Hippocampal formation (tissue), 2 donors: Measurements from ENCODE around the gene HOTAIR.

Experiments used
- DNase-seq, 2 donors: peaks; one replicate each; lab custom pipeline; 2025; lab: John Stamatoyannopoulos, UW

Gene HOTAIR

DNA sequence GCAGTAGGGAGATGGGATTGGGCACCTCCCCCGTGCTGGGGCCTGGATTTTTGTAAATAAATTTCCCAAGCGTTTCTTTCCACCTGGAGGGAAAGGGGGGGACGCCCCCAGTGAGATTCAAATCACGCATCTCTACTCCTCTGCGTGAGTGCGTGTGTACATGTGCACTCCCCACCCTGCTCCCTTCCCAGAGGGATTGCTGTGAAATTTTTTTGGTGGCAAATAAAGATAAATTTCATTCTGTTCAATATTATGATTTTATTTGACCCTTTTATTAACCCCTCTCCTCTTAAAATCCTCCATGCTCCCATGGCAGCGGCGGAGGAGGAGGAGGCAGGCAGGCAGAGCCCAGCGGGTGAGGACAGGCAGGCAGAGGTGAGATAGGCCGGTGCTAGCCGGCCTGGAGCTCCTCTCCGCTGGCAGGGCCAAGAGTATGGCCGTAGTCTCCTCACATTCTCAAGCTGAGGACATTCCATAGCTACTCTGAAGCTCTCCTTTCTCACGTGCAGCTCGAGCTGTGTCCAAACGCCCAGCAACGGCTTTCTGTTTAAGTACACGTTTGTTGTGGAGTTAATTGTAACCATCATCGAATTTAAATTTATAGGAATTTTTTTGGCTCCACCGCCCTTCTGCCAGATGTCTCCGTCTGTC is 1.5 kb upstream of the HOTAIR start:
- no peak for DNase-seq

DNA sequence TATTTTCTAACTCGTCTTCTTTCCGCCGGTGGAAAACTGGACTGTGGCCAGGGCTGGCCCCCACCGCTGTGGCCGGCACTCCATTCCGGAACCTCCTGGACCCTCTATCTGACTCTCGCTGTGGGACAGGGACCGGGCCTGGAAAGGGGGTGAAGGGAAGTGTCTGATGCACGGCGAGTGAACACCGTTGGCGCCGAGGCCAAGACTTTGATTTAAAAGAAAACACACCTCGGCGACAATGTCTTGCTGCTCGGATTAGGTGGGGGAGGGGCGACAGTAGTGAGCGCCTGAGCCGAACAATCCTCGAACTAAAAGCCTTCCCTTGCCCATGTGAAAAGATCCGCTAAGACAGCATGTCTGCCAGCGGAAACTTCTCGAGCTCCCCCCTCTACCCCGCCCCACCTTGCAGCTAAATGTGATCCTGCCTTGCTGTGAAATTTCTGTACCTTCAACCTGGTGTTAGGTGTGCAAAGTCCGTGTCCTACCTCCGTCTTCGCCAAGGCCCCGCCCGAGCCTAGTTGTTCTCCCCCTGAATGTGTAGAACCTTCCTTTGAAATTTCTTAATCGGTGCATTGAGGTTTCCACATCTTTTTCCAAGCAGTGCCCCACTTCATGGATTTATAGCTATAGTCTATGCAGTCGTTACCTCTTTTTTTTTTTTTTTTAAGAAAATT is 862 bp upstream of the HOTAIR start:
- no peak for DNase-seq

DNA sequence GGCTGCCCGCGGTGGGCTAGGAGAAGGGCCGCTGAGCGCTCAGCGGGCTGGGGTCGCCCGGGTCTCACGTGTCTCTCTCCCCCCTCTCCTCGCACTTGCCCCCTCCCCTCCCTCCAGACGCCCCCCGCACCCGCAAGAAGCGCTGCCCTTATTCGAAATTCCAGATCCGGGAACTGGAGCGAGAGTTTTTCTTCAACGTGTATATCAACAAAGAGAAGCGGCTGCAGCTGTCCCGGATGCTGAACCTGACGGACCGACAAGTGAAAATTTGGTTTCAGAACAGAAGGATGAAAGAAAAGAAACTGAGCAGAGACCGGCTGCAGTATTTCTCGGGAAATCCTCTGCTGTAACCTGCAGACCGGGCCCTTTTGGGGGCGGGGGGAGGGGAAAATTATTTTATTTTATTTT is 314 bp upstream of the HOTAIR start:
- DNase-seq = no peak

DNA sequence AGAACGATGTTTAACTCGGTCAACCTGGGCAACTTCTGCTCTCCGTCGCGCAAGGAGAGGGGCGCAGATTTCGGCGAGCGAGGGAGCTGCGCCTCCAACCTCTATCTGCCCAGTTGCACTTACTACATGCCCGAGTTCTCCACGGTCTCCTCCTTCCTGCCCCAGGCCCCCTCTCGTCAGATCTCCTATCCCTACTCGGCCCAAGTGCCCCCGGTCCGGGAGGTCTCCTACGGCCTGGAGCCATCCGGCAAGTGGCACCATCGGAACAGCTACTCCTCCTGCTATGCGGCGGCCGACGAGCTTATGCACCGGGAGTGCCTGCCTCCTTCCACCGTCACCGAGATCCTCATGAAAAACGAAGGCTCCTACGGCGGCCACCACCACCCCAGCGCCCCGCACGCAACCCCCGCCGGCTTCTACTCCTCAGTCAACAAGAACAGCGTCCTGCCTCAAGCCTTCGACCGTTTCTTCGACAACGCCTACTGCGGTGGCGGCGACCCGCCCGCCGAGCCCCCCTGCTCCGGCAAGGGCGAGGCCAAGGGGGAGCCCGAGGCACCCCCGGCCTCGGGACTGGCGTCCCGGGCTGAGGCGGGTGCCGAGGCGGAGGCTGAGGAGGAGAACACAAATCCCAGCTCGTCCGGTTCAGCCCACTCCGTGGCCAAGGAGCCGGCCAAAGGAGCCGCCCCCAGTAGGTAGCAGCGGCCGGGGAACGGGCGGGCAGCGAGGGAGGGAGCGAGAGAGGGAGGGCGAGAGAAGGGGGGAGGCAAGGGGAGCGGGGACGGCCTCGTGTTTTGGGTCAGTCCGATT is 1.3 kb downstream of the HOTAIR start:
- DNase-seq = no peak

DNA sequence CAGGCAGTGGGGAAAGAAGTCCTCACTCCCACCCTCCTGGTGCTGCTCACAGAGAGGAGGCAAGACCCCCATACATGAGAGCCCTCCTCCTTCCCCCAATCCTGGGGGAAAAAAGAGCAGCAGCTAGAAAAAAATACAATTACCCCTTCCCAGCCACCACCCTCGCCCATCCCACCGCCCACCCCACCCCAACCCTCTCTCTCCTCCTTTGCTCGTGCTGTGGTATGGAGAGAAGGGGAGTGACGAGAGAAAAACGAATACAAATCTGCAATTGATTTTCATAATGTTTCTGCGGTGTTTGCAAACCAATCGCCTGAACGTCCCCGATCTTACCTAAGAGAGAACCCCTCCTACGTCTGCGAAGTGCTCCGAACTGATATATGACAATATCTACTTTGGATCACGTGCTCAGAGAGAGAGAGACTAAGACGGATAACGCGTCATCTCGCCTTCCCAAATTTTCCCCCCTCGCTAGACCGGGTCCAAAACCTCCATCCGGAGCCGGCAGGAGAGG is 2.0 kb downstream of the HOTAIR start, which contains the start of gene HOXC11:
HOXC11 (plus strand) TSS at position 405 of the 514 bp plus-strand sequence. CDS start 116 bp downstream, outside the sequence.
- no peak for DNase-seq

DNA sequence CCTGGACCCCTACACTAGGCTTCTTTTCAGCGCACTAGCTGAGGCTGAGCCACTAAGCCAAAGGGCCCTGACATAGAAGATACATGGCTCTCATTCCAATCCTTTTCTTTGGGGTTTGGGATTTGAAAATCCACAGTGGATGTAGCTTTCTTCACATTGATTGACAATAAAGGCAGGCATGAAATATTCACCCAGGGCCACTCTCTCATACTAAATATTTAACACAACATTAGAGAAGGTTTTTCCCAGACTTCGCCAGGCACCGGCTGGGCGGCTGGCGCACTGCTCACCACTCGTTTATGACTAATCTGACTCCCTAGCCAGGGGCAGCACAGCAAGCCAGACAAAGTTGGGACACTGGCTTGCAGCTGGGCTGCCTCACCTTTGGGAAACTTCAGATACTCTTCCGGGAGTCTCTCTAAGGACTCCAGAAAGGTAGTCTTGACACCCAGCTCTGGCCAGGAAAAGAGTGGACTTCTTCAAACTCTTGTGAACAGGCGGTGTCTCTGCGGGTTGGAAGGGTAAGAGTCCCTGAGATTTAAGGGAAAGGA is 2.5 kb downstream of the HOTAIR start:
- no peak for DNase-seq

DNA sequence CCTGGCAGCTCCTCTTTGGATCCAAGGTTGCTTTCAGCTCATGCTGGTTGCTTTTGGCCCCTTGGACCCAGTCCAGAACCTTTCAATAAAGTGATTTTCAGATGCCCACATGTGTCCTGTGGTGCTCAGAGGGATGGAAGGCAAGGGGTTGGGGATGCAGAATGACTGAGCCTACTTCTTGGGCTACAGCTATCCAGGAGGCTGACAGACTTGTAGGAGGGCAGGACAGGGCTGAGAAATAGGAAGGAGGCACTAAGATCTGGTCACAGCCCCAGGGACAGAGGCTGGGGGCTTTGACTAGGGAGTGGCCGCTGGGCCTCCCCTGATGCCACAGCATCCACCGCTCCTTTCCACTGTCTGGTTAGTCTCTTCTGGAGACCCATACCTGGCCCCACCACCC is 3.1 kb downstream of the HOTAIR start:
- no peak for DNase-seq

DNA sequence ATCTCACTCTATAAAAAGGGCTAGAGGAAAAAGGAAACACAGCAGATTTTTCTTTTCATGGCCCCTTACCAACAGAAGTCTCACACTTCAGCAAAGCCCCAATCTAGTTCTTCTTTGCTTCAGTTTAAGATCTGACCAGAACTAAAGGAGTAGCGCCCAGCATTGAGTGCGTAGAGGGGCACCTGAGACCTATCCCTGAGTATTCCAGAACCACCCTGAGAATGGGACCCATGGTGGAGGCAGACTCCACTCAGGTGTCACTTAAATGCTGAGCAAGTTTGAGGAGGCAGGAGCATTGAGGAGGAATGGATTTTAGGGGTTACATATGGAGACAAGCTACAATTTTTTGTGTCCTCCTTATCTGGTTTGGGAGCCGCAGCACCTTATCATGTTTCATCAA is 3.6 kb downstream of the HOTAIR start:
- DNase-seq = no peak

DNA sequence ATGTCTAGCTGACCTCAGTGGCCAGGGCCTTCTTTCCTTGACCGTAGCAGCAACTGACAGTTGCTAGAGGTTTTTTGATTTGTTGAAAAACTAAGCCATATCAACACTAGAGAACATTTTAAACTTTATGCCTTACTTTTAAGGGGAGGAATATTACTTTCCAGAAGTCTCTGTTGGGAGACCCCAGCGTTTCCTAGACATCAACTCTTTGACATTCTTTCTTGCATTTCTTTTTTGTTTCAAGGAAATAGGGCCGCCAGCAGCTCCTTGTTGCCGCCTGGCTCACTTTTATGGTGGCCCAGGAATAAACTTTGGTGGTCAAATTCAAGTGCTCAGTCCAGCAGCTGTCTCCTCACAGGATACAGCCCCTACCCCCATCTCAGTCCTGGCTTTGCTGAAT is 4.3 kb downstream of the HOTAIR start:
- DNase-seq = no peak

DNA sequence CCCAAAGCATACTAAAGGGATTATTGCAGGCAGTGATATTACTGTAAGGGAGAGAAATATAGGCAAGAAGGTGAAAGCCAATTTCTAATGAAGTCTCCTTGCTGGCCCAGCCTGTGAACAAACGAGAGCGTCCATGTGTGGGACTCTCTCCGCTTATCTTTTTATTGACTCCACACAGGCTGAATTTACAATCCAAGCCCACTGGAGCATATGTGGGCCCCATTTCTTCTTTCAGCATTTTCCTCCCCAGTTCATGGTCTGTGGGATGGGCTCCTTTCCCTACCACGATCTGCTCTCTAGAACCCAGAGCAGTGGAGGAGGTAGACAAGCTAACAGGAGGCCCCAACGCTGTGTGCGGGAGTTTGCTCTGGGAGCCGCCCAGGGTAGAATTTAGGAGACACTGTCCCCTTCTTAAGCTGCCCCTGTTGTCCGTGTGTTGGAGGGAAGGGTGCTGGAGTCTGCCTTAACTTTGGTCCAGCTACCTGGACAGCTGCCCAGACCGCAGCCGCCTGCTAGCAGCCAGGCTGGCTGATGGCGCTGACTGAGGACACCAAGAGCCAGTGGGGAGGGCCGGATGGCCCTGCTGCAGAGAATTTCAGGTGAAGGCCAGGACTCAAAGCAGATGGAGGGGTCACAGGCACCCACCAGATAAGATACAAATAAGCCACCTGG is 5.0 kb downstream of the HOTAIR start:
- DNase-seq = no peak

DNA sequence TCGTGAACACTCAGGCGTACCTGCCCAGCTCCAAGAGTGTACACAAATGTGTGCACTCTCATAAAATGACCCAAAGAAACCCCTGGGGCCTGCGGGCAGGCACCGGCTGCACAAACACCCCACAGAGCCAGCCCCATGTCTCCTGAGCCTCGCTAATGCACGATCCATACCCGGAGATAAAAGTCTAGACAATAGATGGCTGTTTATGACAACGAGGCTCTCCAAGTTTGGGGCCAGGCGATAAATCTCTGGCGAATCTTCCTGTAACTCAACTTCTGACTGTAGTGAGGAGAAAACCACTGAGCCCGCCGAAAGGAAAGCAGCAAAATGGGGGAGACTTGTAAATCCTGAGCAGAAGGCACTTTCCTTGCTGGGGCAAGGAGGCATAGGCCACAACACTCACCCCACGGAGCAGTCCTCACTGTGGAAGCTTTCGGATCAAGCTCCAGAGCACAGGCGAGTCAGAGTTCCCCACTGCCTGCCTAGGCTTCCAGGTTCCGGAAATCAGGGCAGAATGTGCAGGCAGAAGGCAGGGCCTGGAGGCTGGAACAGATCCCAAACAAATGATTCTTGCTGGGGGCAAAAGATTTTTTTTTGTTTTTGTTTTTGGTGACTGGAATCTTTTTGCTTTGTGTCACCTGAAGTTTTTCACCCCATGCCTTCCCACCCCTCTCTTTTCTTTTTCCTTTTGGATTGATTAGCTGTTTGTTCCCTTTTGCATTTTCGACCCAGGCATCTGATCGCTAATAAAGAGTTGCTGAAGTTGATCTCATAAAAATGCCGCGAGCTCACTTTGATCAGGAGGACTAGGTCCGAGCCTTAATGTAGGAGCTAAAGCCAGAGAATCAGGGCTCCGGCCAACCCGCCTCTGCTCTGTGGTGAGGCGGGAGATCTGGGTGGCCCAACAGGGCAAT is 6.3 kb downstream of the HOTAIR start:
- DNase-seq = no peak

DNA sequence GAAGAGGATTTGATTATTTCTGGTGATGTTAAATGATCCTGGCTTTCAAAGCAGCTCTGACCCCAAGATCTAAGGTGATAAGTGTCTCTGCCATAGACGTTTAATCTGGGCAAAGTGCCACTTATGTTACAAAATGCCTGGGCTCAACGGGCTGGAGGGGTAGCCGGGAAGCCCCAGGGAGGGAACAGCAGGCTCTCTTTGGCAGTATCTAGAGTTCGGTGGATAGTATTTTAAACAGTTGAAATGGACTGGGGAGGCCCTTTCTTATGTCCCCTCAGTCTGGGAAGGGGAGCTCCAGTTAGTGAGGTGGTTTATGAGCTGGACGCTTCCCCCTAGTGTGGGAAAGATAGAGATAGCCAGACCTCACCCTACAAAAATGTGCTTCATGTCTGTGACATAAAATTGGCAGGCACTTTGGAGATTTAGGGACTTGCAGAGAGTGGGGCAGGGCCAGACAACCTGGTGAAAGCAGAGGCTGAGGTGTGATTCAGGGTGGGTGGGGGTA is 7.3 kb downstream of the HOTAIR start:
- no peak for DNase-seq

DNA sequence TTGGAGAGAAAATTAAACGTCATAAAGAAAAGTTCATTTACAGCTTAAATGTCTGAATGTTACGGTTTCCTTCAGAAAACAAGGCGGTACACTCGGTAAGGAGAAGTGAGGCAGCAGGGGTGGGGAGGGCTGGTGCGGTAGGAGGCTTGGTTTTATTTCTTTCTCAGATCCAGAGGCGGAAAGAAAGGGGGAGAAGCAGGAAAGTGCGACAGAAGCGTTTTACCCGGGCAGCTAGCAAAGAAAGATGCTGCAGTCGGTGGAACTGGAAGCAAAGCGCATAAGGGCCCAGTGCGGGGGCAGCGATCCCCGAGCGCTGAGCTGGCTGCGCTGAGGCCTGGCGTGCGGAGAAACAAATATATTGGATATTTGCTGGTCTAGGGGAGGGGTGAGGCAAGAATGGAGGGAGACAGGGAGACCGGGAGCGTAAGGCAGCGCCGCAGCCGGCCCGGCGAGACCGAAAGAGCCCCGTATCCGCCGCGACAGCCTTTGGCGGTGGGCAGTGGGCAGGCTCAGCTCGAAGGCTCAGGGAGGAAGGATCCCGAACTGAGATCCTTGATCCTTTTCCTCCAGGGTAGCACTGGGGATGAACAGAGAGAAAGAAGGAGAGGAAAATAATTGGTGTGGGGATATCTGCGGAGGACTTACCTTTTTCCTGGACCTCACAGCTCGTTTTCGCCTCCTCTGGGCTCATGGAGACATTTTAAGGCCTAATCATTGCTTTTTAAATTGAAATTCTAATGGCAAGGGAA is 8.2 kb downstream of the HOTAIR start:
- no peak for DNase-seq

DNA sequence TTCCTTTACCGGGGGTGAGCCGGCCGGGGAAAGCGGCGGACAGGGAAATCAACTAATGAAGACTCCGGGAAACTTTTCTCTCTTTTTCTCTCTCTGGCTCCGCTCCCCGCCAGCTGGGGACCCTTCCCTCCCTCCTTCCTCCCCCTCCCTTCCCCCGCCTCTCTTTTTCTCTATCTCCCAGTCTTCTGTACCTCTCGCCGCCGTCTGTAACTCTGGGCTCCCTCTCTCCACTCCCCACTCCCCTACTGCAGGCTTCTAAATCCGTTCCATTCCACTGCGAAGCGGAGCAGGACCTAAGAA is 8.7 kb downstream of the HOTAIR start:
- DNase-seq = no peak

DNA sequence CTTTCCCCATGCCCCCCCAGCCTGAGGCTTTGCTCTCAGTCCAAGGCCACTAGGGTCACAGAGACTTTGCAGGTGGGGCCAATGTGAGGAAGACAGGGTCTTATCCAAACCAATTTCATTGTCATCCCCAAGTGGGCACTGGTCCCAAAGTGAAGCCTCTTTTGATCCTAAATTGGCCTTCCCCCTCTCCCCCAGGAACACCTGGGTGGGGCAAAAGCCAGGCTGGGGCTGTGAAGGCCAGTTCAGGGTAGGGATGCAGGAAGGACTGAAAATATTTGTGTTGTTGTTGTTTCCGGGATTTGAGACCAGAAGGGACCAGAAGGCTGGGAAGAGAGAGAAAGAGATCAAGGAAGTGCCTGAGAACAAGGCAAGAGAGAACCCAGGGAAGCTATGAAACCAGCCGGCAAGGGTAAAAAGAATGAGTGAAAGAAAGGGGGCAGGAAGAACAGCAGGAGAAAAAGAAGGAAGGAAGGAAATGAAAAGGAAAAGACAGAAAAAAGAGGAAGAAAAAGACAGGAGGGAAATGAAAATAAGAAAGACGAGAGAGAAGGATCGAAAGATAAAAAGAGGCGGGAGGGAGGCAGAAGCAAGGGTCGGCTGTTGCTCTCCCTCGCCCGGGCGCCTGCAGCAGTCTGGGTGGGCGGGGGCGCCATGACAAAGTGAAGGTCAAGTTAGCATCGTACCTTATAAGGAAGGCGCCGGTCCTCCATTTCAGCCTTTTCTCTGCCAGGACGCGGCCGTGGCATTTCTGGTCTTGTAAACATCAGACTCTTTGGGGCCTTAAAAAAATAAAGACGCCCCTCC is 9.3 kb downstream of the HOTAIR start:
- no peak for DNase-seq

DNA sequence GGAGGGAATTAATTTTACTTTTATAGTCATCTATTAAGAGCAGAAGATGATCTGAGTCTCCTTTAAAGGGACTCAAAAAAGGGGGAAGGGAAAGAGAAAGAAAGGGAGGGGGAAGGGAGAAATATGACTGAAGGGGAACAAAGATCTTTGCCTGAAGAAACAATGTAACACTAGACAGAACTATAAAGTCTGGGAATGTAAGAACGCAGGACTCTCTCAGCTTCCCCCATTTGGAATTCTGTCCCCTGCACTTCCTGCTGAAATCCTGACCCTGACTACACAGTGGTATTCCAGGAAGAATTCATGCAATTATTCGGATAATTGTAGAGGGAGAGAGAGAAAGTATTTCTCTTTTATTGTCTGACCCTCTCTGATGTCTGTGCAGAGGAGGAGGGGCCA is 10.4 kb downstream of the HOTAIR start:
- no peak for DNase-seq

DNA sequence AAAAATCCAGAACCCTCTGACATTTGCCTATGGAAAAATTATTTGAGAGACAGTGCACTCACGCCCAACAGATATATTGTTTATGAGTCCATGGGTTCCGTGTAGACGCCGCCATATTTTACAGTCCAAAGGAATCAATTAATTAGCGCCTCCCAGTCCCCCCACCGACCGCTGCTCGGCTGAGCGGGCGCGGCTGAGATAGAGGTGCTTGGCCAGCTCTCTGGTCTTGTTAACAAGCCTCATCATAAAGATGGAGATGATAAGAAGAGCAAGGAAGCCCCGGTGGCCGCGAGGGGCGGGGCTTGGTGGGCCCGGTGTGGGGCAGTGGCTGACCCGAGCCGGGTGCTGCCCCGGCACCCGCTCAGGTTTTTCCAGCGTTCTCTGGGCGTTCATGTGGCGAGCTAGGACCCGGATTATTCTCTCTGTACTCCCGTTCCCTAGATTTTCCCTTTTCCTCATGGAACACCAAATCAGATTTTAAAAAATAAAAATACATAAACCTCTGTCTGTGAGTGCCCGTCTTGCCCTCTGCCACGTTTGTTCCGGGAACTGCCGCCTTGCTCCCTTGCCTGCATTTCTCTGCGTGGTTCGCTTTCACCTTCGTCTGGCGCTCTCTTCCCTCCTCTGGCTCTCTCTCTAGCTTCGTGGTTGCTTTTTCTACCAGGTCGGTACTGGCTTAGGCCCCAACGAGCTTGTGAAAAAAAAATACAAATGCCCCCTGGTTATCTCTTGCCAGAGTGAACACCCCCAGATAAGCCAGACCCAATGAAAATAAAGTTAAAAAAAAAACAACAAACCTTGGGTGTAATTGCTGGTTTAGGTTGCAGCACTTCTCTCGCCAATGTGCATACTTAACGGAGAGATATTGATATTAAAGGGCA is 11.1 kb downstream of the HOTAIR start:
- DNase-seq = no peak

DNA sequence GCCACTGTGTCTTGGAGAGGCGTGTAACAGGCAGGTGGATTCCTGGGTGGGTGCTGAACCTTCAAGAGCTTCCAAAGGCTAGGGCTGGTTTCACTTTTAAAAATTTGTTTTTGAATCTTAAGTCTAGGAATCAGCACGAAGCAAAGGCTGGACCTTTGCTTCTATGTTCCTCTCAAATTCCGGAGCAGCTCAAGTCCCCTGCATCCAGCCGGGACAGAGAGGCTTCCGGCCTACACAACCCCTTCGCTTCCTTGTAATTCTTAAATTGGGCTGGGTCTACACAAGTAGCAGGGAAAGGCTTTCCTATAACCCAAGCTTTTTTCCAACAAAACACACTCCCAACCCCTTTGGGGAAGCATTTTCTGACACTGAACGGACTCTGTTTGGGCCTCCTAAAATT is 11.7 kb downstream of the HOTAIR start:
- no peak for DNase-seq
